Endodermal cell (in vitro differentiated cells): ENCODE results near the gene NLE1. TPM values are rescaled to one million over a fixed set of nuclear protein-coding genes. Genes with fewer than 3 reads are reported as not detected.

Experiments used
- DNase-seq: peaks from one replicate; pipeline ENCODE4 v3.0.0-alpha.2; 2017
- H3K27ac ChIP-seq: 2 replicates; pipeline ENCODE4 v1.5.1; 2013; ENCODE audit warnings: mild to moderate bottlenecking, low read depth, low read length, moderate library complexity
- H3K27me3 ChIP-seq: 2 replicates; pipeline ENCODE4 v1.6.1; 2013; ENCODE audit warnings: mild to moderate bottlenecking, low read length, moderate library complexity; ENCODE audit not compliant: insufficient read depth, control insufficient read depth, poor library complexity, severe bottlenecking
- H3K36me3 ChIP-seq: 2 replicates; pipeline ENCODE4 v1.7.0; 2013; ENCODE audit warnings: mild to moderate bottlenecking, low read length, moderate library complexity; ENCODE audit not compliant: control insufficient read depth, insufficient read depth
- H3K4me1 ChIP-seq: one replicate; pipeline ENCODE4 v1.7.0; 2013; ENCODE audit warnings: low read length; ENCODE audit not compliant: control insufficient read depth, insufficient read depth
- H3K4me3 ChIP-seq: 2 replicates; pipeline ENCODE4 v1.5.1; 2013; ENCODE audit warnings: mild to moderate bottlenecking, low read length, moderate library complexity
- H3K9ac ChIP-seq: 2 replicates; pipeline ENCODE4 v1.6.1; 2013; ENCODE audit warnings: mild to moderate bottlenecking, low read length, moderate library complexity; ENCODE audit not compliant: poor library complexity, severe bottlenecking; ENCODE audit errors: extremely low read depth
- H3K9me3 ChIP-seq: 2 replicates; pipeline ENCODE4 v1.6.1; 2013; ENCODE audit warnings: mild to moderate bottlenecking, low read length, moderate library complexity; ENCODE audit not compliant: control insufficient read depth
- H3K27ac Mint-ChIP-seq: 2 replicates; pipeline ENCODE4 v1.8.0; 2020; ENCODE audit warnings: mixed read lengths
- H3K27me3 Mint-ChIP-seq: 2 replicates; pipeline ENCODE4 v1.8.0; 2021; ENCODE audit warnings: mild to moderate bottlenecking, mixed read lengths; ENCODE audit not compliant: insufficient read depth
- H3K36me3 Mint-ChIP-seq: 2 replicates; pipeline ENCODE4 v1.8.0; 2020; ENCODE audit warnings: low read depth, mixed read lengths
- H3K4me1 Mint-ChIP-seq: 2 replicates; pipeline ENCODE4 v1.8.0; 2020; ENCODE audit warnings: mixed read lengths
- H3K4me3 Mint-ChIP-seq: 2 replicates; pipeline ENCODE4 v1.8.0; 2020; ENCODE audit warnings: mild to moderate bottlenecking, moderate library complexity, mixed read lengths
- H3K9me3 Mint-ChIP-seq: 2 replicates; pipeline ENCODE4 v1.8.0; 2020; ENCODE audit warnings: mild to moderate bottlenecking, mixed read lengths
- CTCF ChIP-seq: fragments of 200-600 bp; sonication (generic); conservative IDR thresholded peaks from 2 replicates; pipeline ENCODE4 v1.5.0; 2021; ENCODE audit warnings: antibody characterized with exemption, mild to moderate bottlenecking
- WGBS, 2 experiments: methylation state at CpG; one replicate each; pipeline versions ENCODE4 v1.1.5 to v1.1.7; 2013; ENCODE audit warnings: missing lambda C conversion rate in 2 of 2, mixed read lengths in 1 of 2; ENCODE audit not compliant: insufficient coverage in 1 of 2, insufficient read length in 1 of 2; 5-methylcytosine and 5-hydroxymethylcytosine counted together
- total RNA-seq, 2 donors: library from RNA; stranded (reverse); fragmentation: NEBNext Ultra II Directional in 1 of 2; extraction: Animal tissue kit (Norgen Biotek cat#: 25700) in 1 of 2; gene quantifications; 2 replicates in 1 of 2; 3 replicates in 1 of 2; pipeline ENCODE4 v1.2.1, GENCODE V29; 2021

NLE1 gene
- total RNA-seq, 2 donors from 2014 or later: 20.7 to 26.9 TPM

GRCh38 chr17:35146214-35146833 is 4.2 kb upstream of the NLE1 start:
- Histone ChIP-seq H3K9me3 (no peaks in the 10 kb centered on the region), H3K27me3 (no peaks in the 10 kb centered on the region), H3K4me1 (no peaks in the 10 kb centered on the region), H3K4me3 (no peak overlapping the region), H3K9ac (no peak overlapping the region), H3K27ac (no peak overlapping the region), H3K36me3 (no peaks in the 10 kb centered on the region)
- Mint-ChIP-seq H3K9me3 (no peaks in the 10 kb centered on the region), H3K27me3 (no peaks in the 10 kb centered on the region), H3K27ac (no peak overlapping the region), H3K4me1 (no peaks in the 10 kb centered on the region), H3K4me3 (no peak overlapping the region), H3K36me3 (no peaks in the 10 kb centered on the region)
- DNase-seq: no peak
- 76 to 93% methylated on average over 2 to 4 of the region's 4 CpGs for WGBS, 2 experiments
- no peak for TF ChIP-seq CTCF

- Mint-ChIP-seq H3K4me1 (no peaks in the 10 kb centered on the region), H3K27me3 (no peaks in the 10 kb centered on the region), H3K27ac (no peak overlapping the region), H3K4me3 (no peak overlapping the region), H3K9me3 (no peaks in the 10 kb centered on the region), H3K36me3 (no peaks in the 10 kb centered on the region)
- Histone ChIP-seq H3K27me3 (no peaks in the 10 kb centered on the region), H3K4me1 (no peaks in the 10 kb centered on the region), H3K9ac (no peak overlapping the region), H3K9me3 (no peaks in the 10 kb centered on the region), H3K36me3 (no peaks in the 10 kb centered on the region), H3K4me3 (no peak overlapping the region), H3K27ac (no peak overlapping the region)
- 97% methylated on average over 4 of the region's 4 CpGs; no CpG with 5 or more reads in 1 of the 2 experiments for WGBS, 2 experiments
- DNase-seq: no peak
- TF ChIP-seq CTCF: no peak
These were observed 2.7 kb upstream of the NLE1 start for GRCh38 chr17:35144840-35145239.

GRCh38 chr17:35142467-35142796 is 329 bp upstream of the NLE1 start:
- Mint-ChIP-seq H3K4me1 (no peaks in the 10 kb centered on the region), H3K36me3 (peaks cover 20% of the 10 kb centered on the region), H3K9me3 (no peaks in the 10 kb centered on the region), H3K4me3 (peak overlapping the region; percentile 82), H3K27me3 (no peaks in the 10 kb centered on the region), H3K27ac (peak overlapping the region; percentile 62)
- TF ChIP-seq CTCF: no peak
- Histone ChIP-seq H3K9me3 (no peaks in the 10 kb centered on the region), H3K27ac (no peak overlapping the region), H3K4me1 (no peaks in the 10 kb centered on the region), H3K27me3 (no peaks in the 10 kb centered on the region), H3K4me3 (peak overlapping the region; percentile 98), H3K9ac (no peak overlapping the region), H3K36me3 (peaks cover 23% of the 10 kb centered on the region)
- 74 to 80% methylated on average over 8 of the region's 8 CpGs for WGBS, 2 experiments
- no peak for DNase-seq
